Gastroesophageal sphincter (tissue), 3 donors: ENCODE data around the gene CABLES2.

Experiments
- CTCF ChIP-seq, 4 experiments: fragments of 200-600 bp in 2 of 4; fragments of 450-650 bp in 2 of 4; sonication (generic) in 1 of 4; IDR thresholded peaks; one replicate each; pipeline ENCODE4 v1.5.1; 2017 to 2019; ENCODE audit warnings: antibody characterized with exemption in 4 of 4, mild to moderate bottlenecking in 2 of 4, moderate library complexity in 2 of 4
- EP300 ChIP-seq: sonication (generic); formaldehyde crosslinking; IDR thresholded peaks from one replicate; pipeline ENCODE4 v1.6.1; 2017; ENCODE audit warnings: antibody characterized with exemption, mild to moderate bottlenecking
- POLR2A ChIP-seq, 2 donors: fragments of 450-650 bp; IDR thresholded peaks; one replicate each; pipeline ENCODE4 v1.6.1; 2017; ENCODE audit warnings: antibody characterized with exemption in 2 of 2, mild to moderate bottlenecking in 2 of 2, moderate library complexity in 1 of 2
- POLR2AphosphoS5 ChIP-seq: sonication (generic); formaldehyde crosslinking; IDR thresholded peaks from one replicate; pipeline ENCODE4 v1.6.1; 2017; ENCODE audit warnings: antibody characterized with exemption

GRCh38 chr20:62377064-62377461, 30.0 kb downstream of the CABLES2 start:
- TF ChIP-seq POLR2AphosphoS5 (no peak), CTCF (IDR thresholded peaks at IDR 0.05) (no peak), POLR2A (IDR thresholded peaks at IDR 0.05) (no peak), EP300 (no peak)
